Measurements from ENCODE around the gene CACNA1G. TPM values are rescaled to one million over a fixed set of nuclear protein-coding genes. Genes with fewer than 3 reads are reported as not detected.

Gene CACNA1G
- total and polyA plus RNA-seq, 5 donors: 4.3 to 14.8 (median 4.5) TPM

- peak in 1 of 3 donors; percentile 26 for DNase-seq
- no peak overlapping the region for H3K4me3 ChIP-seq (ENCODE audit: low read length)
- no peak overlapping the region for H3K27ac ChIP-seq (ENCODE audit: low read length)
- intact Hi-C loops (cut with DNase I): no loop called here
- H3K27me3 ChIP-seq (ENCODE audit: control insufficient read depth, insufficient read depth): no peaks in the 10 kb centered on the region
- H3K4me1 ChIP-seq (ENCODE audit: control insufficient read depth, insufficient read depth, low read length): peaks cover 24% of the 10 kb centered on the region
- WGBS: 87% methylated on average over 7 of the region's 7 CpGs
- H3K9me3 ChIP-seq (ENCODE audit: control insufficient read depth, low read length): no peaks in the 10 kb centered on the region
- ATAC-seq: no peak
Measured at GRCh38 chr17:50657627-50658026, 97.1 kb downstream of the CACNA1G start.

- Histone ChIP-seq H3K9me3 (ENCODE audit: control insufficient read depth, low read length) (no peaks in the 10 kb centered on the region), H3K4me1 (ENCODE audit: control insufficient read depth, insufficient read depth, low read length) (peaks cover 24% of the 10 kb centered on the region), H3K4me3 (ENCODE audit: low read length) (no peak overlapping the region), H3K27me3 (ENCODE audit: control insufficient read depth, insufficient read depth) (no peaks in the 10 kb centered on the region), H3K27ac (ENCODE audit: low read length) (no peak overlapping the region)
- intact Hi-C loops (cut with DNase I): no loop called here
- 48% methylated on average over 6 of the region's 6 CpGs for WGBS
- ATAC-seq (no peak), DNase-seq (no peak)
Measured at GRCh38 chr17:50658616-50659015, 98.1 kb downstream of the CACNA1G start.

GRCh38 chr17:50659179-50659578, 98.7 kb downstream of the CACNA1G start:
- no peak overlapping the region for H3K27ac ChIP-seq (ENCODE audit: low read length)
- WGBS: 76% methylated on average over 10 of the region's 10 CpGs
- DNase-seq: no peak
- intact Hi-C loops (cut with DNase I): no loop called here
- no peaks in the 10 kb centered on the region for H3K27me3 ChIP-seq (ENCODE audit: control insufficient read depth, insufficient read depth)
- H3K4me3 ChIP-seq (ENCODE audit: low read length): no peak overlapping the region
- H3K4me1 ChIP-seq (ENCODE audit: control insufficient read depth, insufficient read depth, low read length): peaks cover 24% of the 10 kb centered on the region
- ATAC-seq: no peak
- no peaks in the 10 kb centered on the region for H3K9me3 ChIP-seq (ENCODE audit: control insufficient read depth, low read length)

- WGBS: 27% methylated on average over 11 of the region's 11 CpGs
- Histone ChIP-seq H3K9me3 (ENCODE audit: control insufficient read depth, low read length) (no peaks in the 10 kb centered on the region), H3K27ac (ENCODE audit: low read length) (peak overlapping the region; percentile 60), H3K4me3 (ENCODE audit: low read length) (no peak overlapping the region), H3K4me1 (ENCODE audit: control insufficient read depth, insufficient read depth, low read length) (peaks cover 24% of the 10 kb centered on the region), H3K27me3 (ENCODE audit: control insufficient read depth, insufficient read depth) (no peaks in the 10 kb centered on the region)
- ATAC-seq: peak; percentile 64 to 66
- intact Hi-C loops (cut with DNase I): no loop called here
- peak; percentile 66 to 82 (median 81) for DNase-seq
Measured at GRCh38 chr17:50660042-50660886, 99.7 kb downstream of the CACNA1G start.

GRCh38 chr17:50660887-50661345, 100.4 kb downstream of the CACNA1G start:
- WGBS: 79% methylated on average over 10 of the region's 10 CpGs
- DNase-seq: no peak
- Histone ChIP-seq H3K4me1 (ENCODE audit: control insufficient read depth, insufficient read depth, low read length) (peaks cover 24% of the 10 kb centered on the region), H3K9me3 (ENCODE audit: control insufficient read depth, low read length) (no peaks in the 10 kb centered on the region), H3K27me3 (ENCODE audit: control insufficient read depth, insufficient read depth) (no peaks in the 10 kb centered on the region), H3K4me3 (ENCODE audit: low read length) (no peak overlapping the region), H3K27ac (ENCODE audit: low read length) (peak overlapping the region; percentile 60)
- intact Hi-C loops (cut with DNase I): no loop called here
- peak; percentile 4 to 5 for ATAC-seq

GRCh38 chr17:50661348-50661747, 100.8 kb downstream of the CACNA1G start:
- H3K27ac ChIP-seq (ENCODE audit: low read length): peak overlapping the region; percentile 3
- H3K27me3 ChIP-seq (ENCODE audit: control insufficient read depth, insufficient read depth): no peaks in the 10 kb centered on the region
- WGBS: 87% methylated on average over 5 of the region's 5 CpGs

GRCh38 chr17:50661795-50662391, 101.4 kb downstream of the CACNA1G start:
- DNase-seq: peak in 2 of 3 donors; percentile 50 to 64
- peak; percentile 52 to 62 for ATAC-seq
- intact Hi-C loops (cut with DNase I): no loop called here
- WGBS: 50% methylated on average over 9 of the region's 9 CpGs
- Histone ChIP-seq H3K9me3 (ENCODE audit: control insufficient read depth, low read length) (no peaks in the 10 kb centered on the region), H3K4me3 (ENCODE audit: low read length) (no peak overlapping the region), H3K27me3 (ENCODE audit: control insufficient read depth, insufficient read depth) (no peaks in the 10 kb centered on the region), H3K27ac (ENCODE audit: low read length) (peak overlapping the region; percentile 3), H3K4me1 (ENCODE audit: control insufficient read depth, insufficient read depth, low read length) (peaks cover 24% of the 10 kb centered on the region)

More at GRCh38 chr17:50661348-50661747, 100.8 kb downstream of the CACNA1G start:
- intact Hi-C loops (cut with DNase I): no loop called here
- DNase-seq (no peak), ATAC-seq (no peak)
- H3K4me1 ChIP-seq (ENCODE audit: control insufficient read depth, insufficient read depth, low read length): peaks cover 24% of the 10 kb centered on the region
- no peaks in the 10 kb centered on the region for H3K9me3 ChIP-seq (ENCODE audit: control insufficient read depth, low read length)
- no peak overlapping the region for H3K4me3 ChIP-seq (ENCODE audit: low read length)

GRCh38 chr17:50662632-50663225, 102.2 kb downstream of the CACNA1G start:
- WGBS: 97% methylated on average over 9 of the region's 9 CpGs
- Histone ChIP-seq H3K27me3 (ENCODE audit: control insufficient read depth, insufficient read depth) (no peaks in the 10 kb centered on the region), H3K27ac (ENCODE audit: low read length) (no peak overlapping the region), H3K4me3 (ENCODE audit: low read length) (no peak overlapping the region), H3K9me3 (ENCODE audit: control insufficient read depth, low read length) (no peaks in the 10 kb centered on the region), H3K4me1 (ENCODE audit: control insufficient read depth, insufficient read depth, low read length) (peaks cover 24% of the 10 kb centered on the region)
- DNase-seq (no peak), ATAC-seq (no peak)
- intact Hi-C loops (cut with DNase I): no loop called here

- H3K9me3 ChIP-seq (ENCODE audit: control insufficient read depth, low read length): no peaks in the 10 kb centered on the region
- 84% methylated on average over 10 of the region's 10 CpGs for WGBS
- ATAC-seq: no peak
- peaks cover 24% of the 10 kb centered on the region for H3K4me1 ChIP-seq (ENCODE audit: control insufficient read depth, insufficient read depth, low read length)
- peak in 1 of 3 donors; percentile 38 for DNase-seq
- H3K27ac ChIP-seq (ENCODE audit: low read length): no peak overlapping the region
- no peaks in the 10 kb centered on the region for H3K27me3 ChIP-seq (ENCODE audit: control insufficient read depth, insufficient read depth)
- no peak overlapping the region for H3K4me3 ChIP-seq (ENCODE audit: low read length)
- intact Hi-C loops (cut with DNase I): no loop called here
Measured at GRCh38 chr17:50663812-50664374, 103.4 kb downstream of the CACNA1G start.

GRCh38 chr17:50664788-50665458, 104.4 kb downstream of the CACNA1G start:
- H3K27ac ChIP-seq (ENCODE audit: low read length): no peak overlapping the region
- H3K9me3 ChIP-seq (ENCODE audit: control insufficient read depth, low read length): no peaks in the 10 kb centered on the region
- H3K4me1 ChIP-seq (ENCODE audit: control insufficient read depth, insufficient read depth, low read length): peaks cover 23% of the 10 kb centered on the region
- no peak for DNase-seq
- intact Hi-C loops (cut with DNase I): no loop called here
- no peak for ATAC-seq
- H3K27me3 ChIP-seq (ENCODE audit: control insufficient read depth, insufficient read depth): no peaks in the 10 kb centered on the region
- no peak overlapping the region for H3K4me3 ChIP-seq (ENCODE audit: low read length)
- 77% methylated on average over 12 of the region's 12 CpGs for WGBS

All from right cardiac atrium (tissue), 5 donors.